Small intestine (tissue), 4 donors: Measurements from ENCODE around the gene RYR3. TPM values are rescaled to one million over a fixed set of nuclear protein-coding genes. Genes with fewer than 3 reads are reported as not detected.

Experiments
- polyA plus RNA-seq, 4 donors: library from polyadenylated mRNA; stranded (reverse) in 3 of 4; unstranded in 1 of 4; fragments of 200-250 nt in 3 of 4; fragments of 120-200 nt in 1 of 4; gene quantifications; one replicate each; pipeline versions ENCODE4 v1.2.1 to v1.2.3, GENCODE V29; 2013
- donor health status: healthy with polysubstance abuse.
- donor health status: Bipolar disorder and iron deficiency.
- donor health status: healthy.

The RYR3 gene
- polyA plus RNA-seq, 4 donors = 0.36 to 1.6 TPM; not detected in 2

Other genes starting within 250 kb of the RYR3 start
- 1 to 10 TPM in 1 of 4 donors, under 1 TPM in 3; 0.54 to 2.1 (median 0.86) TPM for gene FMN1, start 116.3 kb upstream of the RYR3 start, polyA plus RNA-seq